HL-60 (cell line): Measurements from ENCODE around the gene PGRMC2.

Experiments used
- DNase-seq, 2 experiments: peaks; one replicate each; pipeline ENCODE4 v3.0.0-alpha.2; 2010 to 2020; ENCODE audit warnings: low read depth in 1 of 2, low spot score in 1 of 2
- H3K27ac ChIP-seq: fragments of 250-450 bp; sonication (Bioruptor Pico); replicated peaks from 2 replicates; pipeline ENCODE4 v1.5.1; 2020; ENCODE audit warnings: mild to moderate bottlenecking, moderate library complexity
- H3K27me3 ChIP-seq: fragments of 250-450 bp; sonication (Bioruptor Pico); 2 replicates; pipeline ENCODE4 v1.5.1; 2021; ENCODE audit warnings: mild to moderate bottlenecking, moderate library complexity; ENCODE audit not compliant: insufficient read depth, poor library complexity, severe bottlenecking
- H3K4me3 ChIP-seq: replicated peaks from 2 replicates; pipeline ENCODE4 v1.5.1; 2011; ENCODE audit warnings: mild to moderate bottlenecking, control low read depth, low read length; ENCODE audit not compliant: insufficient read depth
- GABPA ChIP-seq: IDR thresholded peaks from 2 replicates; pipeline ENCODE4 v1.6.1; 2012; ENCODE audit warnings: low read depth
- POLR2AphosphoS5 ChIP-seq: IDR thresholded peaks from 2 replicates; pipeline ENCODE4 v1.6.1; 2012; ENCODE audit warnings: low read depth
- SPI1 ChIP-seq: IDR thresholded peaks from 2 replicates; pipeline ENCODE4 v1.6.1; 2012; ENCODE audit warnings: low read depth, mild to moderate bottlenecking, borderline replicate concordance
- TF ChIP-seq, protein P1 (sequence below): IDR thresholded peaks from 2 replicates; pipeline ENCODE4 v1.6.1; 2012; ENCODE audit warnings: low read depth; ENCODE audit not compliant: insufficient replicate concordance
- TF ChIP-seq, protein P2 (sequence below): IDR thresholded peaks from one replicate; pipeline ENCODE4 v1.5.1; 2011; ENCODE audit warnings: low read length, control low read depth, inconsistent platforms; ENCODE audit not compliant: insufficient read depth

Gene PGRMC2

DNA sequence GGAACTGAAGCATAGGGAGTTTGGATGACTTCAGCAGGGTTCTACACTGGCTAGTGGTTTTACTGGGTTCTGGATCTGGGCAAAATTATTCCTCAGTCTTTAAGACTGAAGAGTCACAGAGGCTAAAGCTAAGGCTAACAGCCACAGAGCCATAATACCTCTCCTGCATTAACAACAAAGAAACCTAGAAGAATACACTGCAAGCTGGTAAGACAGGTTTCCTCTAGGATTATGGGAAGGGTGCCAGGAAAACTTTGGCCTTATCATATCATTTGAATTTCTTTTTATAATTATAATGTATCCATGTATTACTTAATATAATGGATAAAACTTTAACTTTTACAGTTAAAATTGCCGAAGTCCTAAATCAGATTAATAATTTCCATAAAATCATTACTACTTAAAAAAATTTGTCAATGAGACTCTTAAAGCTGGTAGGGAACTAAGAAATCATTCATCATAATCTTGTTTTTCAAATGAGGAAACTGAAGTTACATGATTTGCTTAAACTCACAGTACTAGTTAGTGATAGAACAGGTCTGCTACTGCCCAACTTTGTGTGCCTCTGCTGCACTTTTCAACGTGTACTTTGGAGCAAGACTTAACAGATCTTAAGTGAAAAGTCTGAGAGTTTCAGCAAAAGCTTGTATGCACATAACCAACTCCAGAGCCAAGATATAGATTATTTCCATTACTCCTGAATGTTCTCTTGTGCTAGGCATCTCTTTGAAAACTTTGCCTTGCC is 24.2 kb upstream of the PGRMC2 start:
- TF ChIP-seq POLR2AphosphoS5 (no peak), SPI1 (no peak), GABPA (no peak)
- TF ChIP-seq, protein P1, sequence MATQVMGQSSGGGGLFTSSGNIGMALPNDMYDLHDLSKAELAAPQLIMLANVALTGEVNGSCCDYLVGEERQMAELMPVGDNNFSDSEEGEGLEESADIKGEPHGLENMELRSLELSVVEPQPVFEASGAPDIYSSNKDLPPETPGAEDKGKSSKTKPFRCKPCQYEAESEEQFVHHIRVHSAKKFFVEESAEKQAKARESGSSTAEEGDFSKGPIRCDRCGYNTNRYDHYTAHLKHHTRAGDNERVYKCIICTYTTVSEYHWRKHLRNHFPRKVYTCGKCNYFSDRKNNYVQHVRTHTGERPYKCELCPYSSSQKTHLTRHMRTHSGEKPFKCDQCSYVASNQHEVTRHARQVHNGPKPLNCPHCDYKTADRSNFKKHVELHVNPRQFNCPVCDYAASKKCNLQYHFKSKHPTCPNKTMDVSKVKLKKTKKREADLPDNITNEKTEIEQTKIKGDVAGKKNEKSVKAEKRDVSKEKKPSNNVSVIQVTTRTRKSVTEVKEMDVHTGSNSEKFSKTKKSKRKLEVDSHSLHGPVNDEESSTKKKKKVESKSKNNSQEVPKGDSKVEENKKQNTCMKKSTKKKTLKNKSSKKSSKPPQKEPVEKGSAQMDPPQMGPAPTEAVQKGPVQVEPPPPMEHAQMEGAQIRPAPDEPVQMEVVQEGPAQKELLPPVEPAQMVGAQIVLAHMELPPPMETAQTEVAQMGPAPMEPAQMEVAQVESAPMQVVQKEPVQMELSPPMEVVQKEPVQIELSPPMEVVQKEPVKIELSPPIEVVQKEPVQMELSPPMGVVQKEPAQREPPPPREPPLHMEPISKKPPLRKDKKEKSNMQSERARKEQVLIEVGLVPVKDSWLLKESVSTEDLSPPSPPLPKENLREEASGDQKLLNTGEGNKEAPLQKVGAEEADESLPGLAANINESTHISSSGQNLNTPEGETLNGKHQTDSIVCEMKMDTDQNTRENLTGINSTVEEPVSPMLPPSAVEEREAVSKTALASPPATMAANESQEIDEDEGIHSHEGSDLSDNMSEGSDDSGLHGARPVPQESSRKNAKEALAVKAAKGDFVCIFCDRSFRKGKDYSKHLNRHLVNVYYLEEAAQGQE = no peak
- TF ChIP-seq, protein P2, sequence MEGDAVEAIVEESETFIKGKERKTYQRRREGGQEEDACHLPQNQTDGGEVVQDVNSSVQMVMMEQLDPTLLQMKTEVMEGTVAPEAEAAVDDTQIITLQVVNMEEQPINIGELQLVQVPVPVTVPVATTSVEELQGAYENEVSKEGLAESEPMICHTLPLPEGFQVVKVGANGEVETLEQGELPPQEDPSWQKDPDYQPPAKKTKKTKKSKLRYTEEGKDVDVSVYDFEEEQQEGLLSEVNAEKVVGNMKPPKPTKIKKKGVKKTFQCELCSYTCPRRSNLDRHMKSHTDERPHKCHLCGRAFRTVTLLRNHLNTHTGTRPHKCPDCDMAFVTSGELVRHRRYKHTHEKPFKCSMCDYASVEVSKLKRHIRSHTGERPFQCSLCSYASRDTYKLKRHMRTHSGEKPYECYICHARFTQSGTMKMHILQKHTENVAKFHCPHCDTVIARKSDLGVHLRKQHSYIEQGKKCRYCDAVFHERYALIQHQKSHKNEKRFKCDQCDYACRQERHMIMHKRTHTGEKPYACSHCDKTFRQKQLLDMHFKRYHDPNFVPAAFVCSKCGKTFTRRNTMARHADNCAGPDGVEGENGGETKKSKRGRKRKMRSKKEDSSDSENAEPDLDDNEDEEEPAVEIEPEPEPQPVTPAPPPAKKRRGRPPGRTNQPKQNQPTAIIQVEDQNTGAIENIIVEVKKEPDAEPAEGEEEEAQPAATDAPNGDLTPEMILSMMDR = no peak
- no peak overlapping the region for H3K4me3 ChIP-seq
- H3K27me3 ChIP-seq = no peaks in the 10 kb centered on the region
- no peak for DNase-seq
- H3K27ac ChIP-seq = no peak overlapping the region

DNA sequence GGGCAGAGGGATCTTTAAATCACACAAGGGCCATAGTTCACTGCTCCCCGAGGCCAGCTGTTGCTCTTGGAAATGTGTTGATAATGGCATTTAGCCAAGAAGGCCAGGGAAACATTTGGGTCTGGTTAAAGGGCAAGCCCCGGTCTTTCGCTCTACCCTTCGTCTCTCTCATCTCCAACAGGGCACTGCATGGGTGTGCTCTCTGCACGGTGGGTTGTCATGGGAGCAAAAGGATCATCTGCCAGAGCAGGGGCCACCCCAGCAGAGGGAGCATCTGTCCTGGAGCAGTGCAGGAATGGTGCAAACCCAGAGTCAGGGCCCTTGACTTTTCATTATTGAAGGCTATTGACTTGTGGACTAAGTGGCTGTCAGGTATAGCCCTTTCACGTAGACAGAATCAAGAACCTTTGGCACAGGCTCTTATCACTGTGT is 22.7 kb upstream of the PGRMC2 start:
- TF ChIP-seq GABPA = no peak
- TF ChIP-seq POLR2AphosphoS5 = no peak
- TF ChIP-seq, protein P1 = no peak
- no peak for TF ChIP-seq SPI1
- TF ChIP-seq, protein P2 = no peak
- no peaks in the 10 kb centered on the region for H3K27me3 ChIP-seq
- no peak for DNase-seq
- H3K4me3 ChIP-seq = no peak overlapping the region
- H3K27ac ChIP-seq = no peak overlapping the region

DNA sequence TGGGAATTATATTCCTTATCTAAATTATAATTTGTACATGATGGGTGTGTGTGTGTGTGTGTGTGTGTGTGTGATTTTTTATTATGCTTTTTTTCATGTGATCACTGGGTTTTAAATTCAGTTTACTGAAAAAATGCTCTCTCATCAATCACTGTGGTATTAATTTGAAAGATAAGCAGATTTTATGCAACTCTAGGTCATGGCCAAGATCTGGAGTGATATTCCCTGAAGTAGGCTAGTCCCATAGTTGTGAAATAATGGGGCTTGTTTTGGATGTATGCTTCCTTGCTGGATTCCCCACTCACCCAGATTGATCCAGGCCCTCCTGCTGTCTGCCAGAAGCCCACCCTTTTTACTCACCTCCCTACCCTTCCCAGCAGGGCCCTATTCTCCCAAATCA is 22.0 kb upstream of the PGRMC2 start:
- H3K4me3 ChIP-seq = no peak overlapping the region
- H3K27ac ChIP-seq = no peak overlapping the region
- TF ChIP-seq SPI1 = no peak
- TF ChIP-seq, protein P2 = no peak
- TF ChIP-seq GABPA = no peak
- TF ChIP-seq POLR2AphosphoS5 = no peak
- TF ChIP-seq, protein P1 = no peak
- no peaks in the 10 kb centered on the region for H3K27me3 ChIP-seq
- no peak for DNase-seq
